OCI-LY3 (cell line): ENCODE measurements around the gene CSRNP3.

Source experiments
- EZH2phosphoT487 ChIP-seq: fragments of 200-600 bp; shearing (Covaris generic); IDR thresholded peaks from 2 replicates; pipeline ENCODE4 v1.6.1; 2018; ENCODE audit warnings: antibody characterized with exemption, mixed run types, low read depth
- TF ChIP-seq, protein P1 (sequence below): fragments of 200-600, 300-600 bp; sonication (generic); IDR thresholded peaks from 2 replicates; pipeline ENCODE4 v1.5.1; 2014; ENCODE audit warnings: antibody characterized with exemption, low read length, low read depth

DNA sequence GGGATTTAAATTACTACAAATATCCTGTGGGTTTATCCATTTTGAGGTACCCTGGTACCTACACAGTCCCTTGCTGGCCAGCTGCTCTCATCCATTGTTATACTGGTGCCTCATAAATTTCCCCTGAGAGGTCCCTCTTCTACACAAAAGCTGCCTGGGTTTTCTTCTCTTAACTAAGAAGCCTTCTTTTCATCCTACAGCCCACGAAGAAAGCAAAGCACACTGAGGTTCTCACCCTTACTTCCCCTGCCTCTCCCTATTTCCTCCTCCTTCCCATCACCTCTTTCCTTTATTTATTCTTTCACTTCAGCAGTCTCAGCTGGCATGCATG lies 154.9 kb downstream of the CSRNP3 start:
- TF ChIP-seq, protein P1, sequence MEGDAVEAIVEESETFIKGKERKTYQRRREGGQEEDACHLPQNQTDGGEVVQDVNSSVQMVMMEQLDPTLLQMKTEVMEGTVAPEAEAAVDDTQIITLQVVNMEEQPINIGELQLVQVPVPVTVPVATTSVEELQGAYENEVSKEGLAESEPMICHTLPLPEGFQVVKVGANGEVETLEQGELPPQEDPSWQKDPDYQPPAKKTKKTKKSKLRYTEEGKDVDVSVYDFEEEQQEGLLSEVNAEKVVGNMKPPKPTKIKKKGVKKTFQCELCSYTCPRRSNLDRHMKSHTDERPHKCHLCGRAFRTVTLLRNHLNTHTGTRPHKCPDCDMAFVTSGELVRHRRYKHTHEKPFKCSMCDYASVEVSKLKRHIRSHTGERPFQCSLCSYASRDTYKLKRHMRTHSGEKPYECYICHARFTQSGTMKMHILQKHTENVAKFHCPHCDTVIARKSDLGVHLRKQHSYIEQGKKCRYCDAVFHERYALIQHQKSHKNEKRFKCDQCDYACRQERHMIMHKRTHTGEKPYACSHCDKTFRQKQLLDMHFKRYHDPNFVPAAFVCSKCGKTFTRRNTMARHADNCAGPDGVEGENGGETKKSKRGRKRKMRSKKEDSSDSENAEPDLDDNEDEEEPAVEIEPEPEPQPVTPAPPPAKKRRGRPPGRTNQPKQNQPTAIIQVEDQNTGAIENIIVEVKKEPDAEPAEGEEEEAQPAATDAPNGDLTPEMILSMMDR, result no peak
- no peak for TF ChIP-seq EZH2phosphoT487
